IMR-90 (cell line): Measurements from ENCODE around the gene ABR. TPM values are rescaled to one million over a fixed set of nuclear protein-coding genes. Genes with fewer than 3 reads are reported as not detected.

Experiments
- ATAC-seq: fragments of 200-7000 bp; cut with Tn5 transposase; 2 replicates; pipeline ENCODE4 v1.9.1; 2020; ENCODE audit warnings: low read depth, mild to moderate bottlenecking, moderate library complexity
- BruUV-seq: library from RNA; stranded (reverse); fragments of 400-500 nt; replicated peaks from 2 replicates; lab custom pipeline; 2021; lab: Mats Ljungman, UMichigan
- CTCF ChIA-PET: fragments of 300-600 bp; formaldehyde crosslinking; extraction: SDS; loops from one replicate; lab custom pipeline; 2021; ENCODE audit warnings: antibody characterized with exemption; lab: Yijun Ruan, JAX
- POLR2A ChIA-PET: fragments of 300-600 bp; sonication (Branson Sonifier 250); formaldehyde crosslinking; loops from one replicate; lab custom pipeline; 2022; ENCODE audit warnings: antibody characterized with exemption; ENCODE audit not compliant: unreplicated experiment; lab: Charles Lee
- DNase-seq: peaks from one replicate; pipeline ENCODE4 v3.0.0; 2013
- H2AFZ ChIP-seq: replicated peaks from 2 replicates; pipeline ENCODE3; 2013; ENCODE audit warnings: low read length, mild to moderate bottlenecking; ENCODE audit not compliant: poor library complexity
- H2AK5ac ChIP-seq: 2 replicates; pipeline ENCODE4 v1.6.1; 2013; ENCODE audit warnings: low read depth, low read length, inconsistent platforms
- H2AK9ac ChIP-seq: replicated peaks from 2 replicates; pipeline ENCODE3; 2013; ENCODE audit warnings: mild to moderate bottlenecking, low read depth, low read length, moderate library complexity; ENCODE audit not compliant: poor library complexity
- H2BK120ac ChIP-seq: 2 replicates; pipeline ENCODE4 v1.6.1; 2013; ENCODE audit warnings: low read depth, low read length, inconsistent platforms
- H2BK15ac ChIP-seq: 3 replicates; pipeline ENCODE4 v1.6.1; 2013; ENCODE audit warnings: low read depth, low read length, inconsistent platforms
- H2BK20ac ChIP-seq: 2 replicates; pipeline ENCODE4 v1.6.1; 2013; ENCODE audit warnings: low read depth, mild to moderate bottlenecking, inconsistent platforms, low read length, moderate library complexity
- H2BK5ac ChIP-seq: 2 replicates; pipeline ENCODE4 v1.6.1; 2013; ENCODE audit warnings: mild to moderate bottlenecking, low read depth, low read length, inconsistent platforms; ENCODE audit not compliant: poor library complexity, severe bottlenecking
- H3K14ac ChIP-seq: replicated peaks from 2 replicates; pipeline ENCODE4 v1.6.1; 2013; ENCODE audit warnings: low read depth, low read length, inconsistent platforms
- H3K18ac ChIP-seq: 2 replicates; pipeline ENCODE4 v1.6.1; 2013; ENCODE audit warnings: low read depth, low read length, control low read depth
- H3K23ac ChIP-seq: 2 replicates; pipeline ENCODE4 v1.6.1; 2013; ENCODE audit warnings: low read depth, low read length, inconsistent platforms
- H3K27ac ChIP-seq: 2 replicates; pipeline ENCODE4 v1.5.1; 2013; ENCODE audit warnings: mild to moderate bottlenecking, control low read depth, low read length; ENCODE audit not compliant: insufficient read depth
- H3K27me3 ChIP-seq: 2 replicates; pipeline ENCODE4 v1.6.1; 2013; ENCODE audit warnings: low read length; ENCODE audit not compliant: control insufficient read depth, insufficient read depth
- H3K36me3 ChIP-seq: 2 replicates; pipeline ENCODE4 v1.6.1; 2013; ENCODE audit warnings: low read length, mixed read lengths; ENCODE audit not compliant: control insufficient read depth, insufficient read depth
- H3K4ac ChIP-seq: 2 replicates; pipeline ENCODE4 v1.6.1; 2013; ENCODE audit warnings: low read depth, low read length, inconsistent platforms
- H3K4me1 ChIP-seq: 2 replicates; pipeline ENCODE4 v1.6.1; 2013; ENCODE audit warnings: low read length, mixed read lengths; ENCODE audit not compliant: control insufficient read depth, insufficient read depth
- H3K4me2 ChIP-seq: 2 replicates; pipeline ENCODE4 v1.6.1; 2013; ENCODE audit warnings: low read depth, mild to moderate bottlenecking, control low read depth, low read length, moderate library complexity
- H3K4me3 ChIP-seq: 2 replicates; pipeline ENCODE4 v1.5.1; 2013; ENCODE audit warnings: low read depth, mild to moderate bottlenecking, control low read depth, low read length, moderate library complexity; ENCODE audit not compliant: insufficient read depth
- H3K56ac ChIP-seq: 2 replicates; pipeline ENCODE4 v1.6.1; 2013; ENCODE audit warnings: low read length, inconsistent platforms; ENCODE audit not compliant: insufficient read depth; ENCODE audit errors: extremely low read depth
- H3K79me1 ChIP-seq, 2 experiments: 2 replicates each; pipeline ENCODE4 v1.6.1; 2013; ENCODE audit warnings: low read length in 2 of 2, inconsistent platforms in 1 of 2, low read depth in 1 of 2
- H3K9ac ChIP-seq: 2 replicates; pipeline ENCODE4 v1.6.1; 2013; ENCODE audit warnings: low read depth, low read length, control low read depth
- H3K9me1 ChIP-seq: 2 replicates; pipeline ENCODE4 v1.6.1; 2013; ENCODE audit warnings: low read length, inconsistent platforms; ENCODE audit not compliant: insufficient read depth
- H3K9me3 ChIP-seq: 2 replicates; pipeline ENCODE4 v1.6.1; 2013; ENCODE audit warnings: low read length; ENCODE audit not compliant: control insufficient read depth, insufficient read depth
- H4K20me1 ChIP-seq: 2 replicates; pipeline ENCODE4 v1.6.1; 2013; ENCODE audit warnings: low read length, inconsistent platforms; ENCODE audit not compliant: insufficient read depth
- H4K5ac ChIP-seq: 2 replicates; pipeline ENCODE4 v1.6.1; 2013; ENCODE audit warnings: mild to moderate bottlenecking, low read depth, low read length, control low read depth
- H4K8ac ChIP-seq, 2 experiments: 2 replicates each; pipeline ENCODE4 v1.6.1; 2013; ENCODE audit warnings: low read depth in 2 of 2, low read length in 2 of 2, control low read depth in 1 of 2, inconsistent platforms in 1 of 2
- H4K91ac ChIP-seq: 2 replicates; pipeline ENCODE4 v1.6.1; 2013; ENCODE audit warnings: low read depth, low read length, inconsistent platforms; ENCODE audit not compliant: insufficient read depth
- BHLHE40 ChIP-seq: fragments of 150-350 bp; IDR thresholded peaks from 2 replicates; pipeline ENCODE4 v1.6.1; 2016; ENCODE audit warnings: mild to moderate bottlenecking, low read depth, low read length
- CHD1 ChIP-seq: IDR thresholded peaks from 2 replicates; pipeline ENCODE4 v1.6.1; 2012; ENCODE audit warnings: low read depth, low read length, improper control_type of control experiment
- CTCF ChIP-seq: conservative IDR thresholded peaks from 2 replicates; pipeline ENCODE4 v1.5.1; 2012; ENCODE audit warnings: mild to moderate bottlenecking, low read depth, low read length, improper control_type of control experiment
- MAZ ChIP-seq: IDR thresholded peaks from 2 replicates; pipeline ENCODE4 v1.6.1; 2012; ENCODE audit warnings: low read depth, mild to moderate bottlenecking, low read length, improper control_type of control experiment, moderate library complexity, borderline replicate concordance
- MXI1 ChIP-seq: IDR thresholded peaks from 2 replicates; pipeline ENCODE4 v1.6.1; 2012; ENCODE audit warnings: low read depth, mild to moderate bottlenecking, low read length, moderate library complexity, borderline replicate concordance
- NFE2L2 ChIP-seq: fragments of 150-350 bp; IDR thresholded peaks from 2 replicates; pipeline ENCODE4 v1.6.1; 2016; ENCODE audit warnings: low read depth, mild to moderate bottlenecking, low read length
- POLR2A ChIP-seq: IDR thresholded peaks from 2 replicates; pipeline ENCODE4 v1.6.1; 2012; ENCODE audit warnings: mild to moderate bottlenecking, low read depth, low read length
- RCOR1 ChIP-seq: IDR thresholded peaks from 2 replicates; pipeline ENCODE4 v1.6.1; 2012; ENCODE audit warnings: mild to moderate bottlenecking, low read length, improper control_type of control experiment; ENCODE audit not compliant: insufficient replicate concordance
- WGBS, 2 experiments: methylation state at CpG; one replicate each; pipeline versions ENCODE4 v1.1.5 to v1.1.7; 2013; ENCODE audit warnings: missing lambda C conversion rate in 2 of 2; ENCODE audit not compliant: insufficient read length in 1 of 2; ENCODE audit errors: extremely low coverage in 2 of 2; 5-methylcytosine and 5-hydroxymethylcytosine counted together
- dilution Hi-C: fragments of 300-500 bp; cut with HindIII; formaldehyde crosslinking; loops from one replicate; pipeline ENCODE4 v1.14.3; 2018; ENCODE audit warnings: low sequenced_read_pairs; ENCODE audit not compliant: unreplicated experiment
- in situ Hi-C: fragments of 300-500 bp; cut with MboI; formaldehyde crosslinking; loops from 3 replicates; pipeline ENCODE4 v1.14.3; 2019; ENCODE audit warnings: low sequenced_read_pairs, inconsistent platforms, mixed read lengths
- intact Hi-C: fragments of 100-400 bp; cut with micrococcal nuclease; formaldehyde crosslinking; loops from 2 replicates; pipeline ENCODE4 v1.10.0; 2022
- polyA plus RNA-seq, 3 experiments: library from polyadenylated mRNA; depleted of rRNA; stranded (reverse); fragments of >200 nt; gene quantifications; 2 replicates each; pipeline ENCODE4 v1.2.3, GENCODE V29; 2012; ENCODE audit warnings: low replicate concordance in 1 of 3
- total RNA-seq: library from RNA; depleted of rRNA; stranded (reverse); fragments of >200 nt; gene quantifications from 2 replicates; pipeline ENCODE4 v1.2.3, GENCODE V29; 2012

ABR gene
- total and polyA plus RNA-seq, 2 of the 4 experiments (the other 2 are of a cell fraction) = 28.3 to 79.7 TPM

GRCh38 chr17:1011138-1011537 lies 168.6 kb downstream of the ABR start:
- Histone ChIP-seq H3K18ac (no peak overlapping the region), H2BK5ac (no peak overlapping the region), H2BK20ac (no peak overlapping the region), H3K14ac (no peak overlapping the region), H4K20me1 (peaks cover 6% of the 10 kb centered on the region; the same call in 1 of the 2 replicates), H3K79me1 (no peaks in the 10 kb centered on the region; a peak in 1 of 4 replicates), H2BK120ac (no peak overlapping the region), H2AK9ac (no peak overlapping the region), H2BK15ac (no peak overlapping the region), H3K27me3 (no peaks in the 10 kb centered on the region), H3K23ac (no peak overlapping the region), H3K4me2 (no peak overlapping the region), H3K9me1 (no peaks in the 10 kb centered on the region), H3K4ac (no peak overlapping the region), H3K56ac (no peak overlapping the region), H3K9ac (no peak overlapping the region), H2AFZ (no peak overlapping the region), H3K27ac (no peak overlapping the region), H3K36me3 (peaks cover 46% of the 10 kb centered on the region), H3K4me3 (no peak overlapping the region), H2AK5ac (no peak overlapping the region), H4K5ac (no peak overlapping the region), H3K4me1 (no peaks in the 10 kb centered on the region), H4K91ac (no peak overlapping the region), H4K8ac (no peak overlapping the region), H3K9me3 (no peaks in the 10 kb centered on the region)
- intact Hi-C loops (no loop called here), in situ Hi-C loops (no loop called here), dilution Hi-C loops (no loop called here)
- DNase-seq (no peak), ATAC-seq (no peak)
- POLR2A ChIA-PET = no interaction called here
- no TSS peak for BruUV-seq
- TF ChIP-seq BHLHE40 (no peak), POLR2A (no peak), CHD1 (no peak), MXI1 (no peak), NFE2L2 (no peak), RCOR1 (no peak), CTCF (no peak), MAZ (no peak)
- CTCF ChIA-PET = no interaction called here
- WGBS, 2 experiments = 93% methylated on average over 5 of the region's 10 CpGs; no CpG with 5 or more reads in 1 of the 2 experiments
